Cardiac septum (tissue), 1 donor: ENCODE results near the gene CRYL1. TPM values are rescaled to one million over a fixed set of nuclear protein-coding genes. Genes with fewer than 3 reads are reported as not detected.

Experiments used
- DNase-seq: peaks from one replicate; pipeline ENCODE4 v3.0.0-alpha.2; 2020; ENCODE audit warnings: low spot score
- intact Hi-C: fragments of 100-400 bp; cut with DNase I; formaldehyde crosslinking; loops from one replicate; pipeline ENCODE4 v1.14.0; 2022
- long read RNA-seq: library from polyadenylated mRNA; unstranded; transcript quantifications from one replicate; pipeline ENCODE4 v2.0.0, GENCODE V29; 2021
- total RNA-seq: library from RNA; stranded (reverse); fragmentation: NEBNext Ultra II Directional; extraction: Animal tissue kit (Norgen Biotek cat#: 25700); gene quantifications from one replicate; pipeline ENCODE4 v1.2.1, GENCODE V29; 2021
- donor health status: DM: no; HTN: no; CAD: no.

CRYL1 gene
- 20.6 TPM for total RNA-seq
- long read RNA-seq, transcript CRYL1-201 (8 exons, 1,485 nt): major isoform, 30 of 38 reads
- long read RNA-seq, partial matches to known transcripts: 4 of 38 reads
- long read RNA-seq, other reads (novel, unspliced or antisense): 1 of 38 reads

- intact Hi-C loops: loop anchor here (2.0 to 10.0 kb wide), 3 partner anchors 41 to 289 kb away; partner anchors contain the start of genes IFT88 and IL17D
- DNase-seq: peak; percentile 91
Measured at GRCh38 chr13:20525601-20526544, at the start of gene CRYL1. Gene CRYL1, minus strand, starts transcription at chr13:20525857. Its CDS starts 63 bp downstream, at chr13:20525794.

- DNase-seq: no peak
- intact Hi-C loops: no loop called here
Measured at GRCh38 chr13:20573636-20574035, 48.0 kb upstream of the CRYL1 start.

GRCh38 chr13:20573186-20573585, 47.5 kb upstream of the CRYL1 start:
- intact Hi-C loops: no loop called here
- no peak for DNase-seq

GRCh38 chr13:20571676-20572075, 46.0 kb upstream of the CRYL1 start:
- intact Hi-C loops: no loop called here

GRCh38 chr13:20570517-20570916, 44.9 kb upstream of the CRYL1 start:
- intact Hi-C loops: no loop called here
- no peak for DNase-seq

More at GRCh38 chr13:20571676-20572075, 46.0 kb upstream of the CRYL1 start:
- no peak for DNase-seq

GRCh38 chr13:20567881-20568528, 42.3 kb upstream of the CRYL1 start:
- intact Hi-C loops: loop anchor here (2.0 kb wide), 1 partner anchor 43 kb away; the partner anchor contains the start of gene CRYL1
- DNase-seq: no peak

GRCh38 chr13:20566898-20567874, 41.5 kb upstream of the CRYL1 start, which contains the start of gene IFT88:
Gene IFT88, plus strand, starts transcription at chr13:20567157. Its CDS starts 7,229 bp downstream, at chr13:20574386.
- intact Hi-C loops: loop anchor here (2.0 kb wide), 1 partner anchor 42 kb away; the partner anchor contains the start of gene CRYL1
- peak; percentile 95 for DNase-seq

- intact Hi-C loops: loop anchor here (2.0 kb wide), 1 partner anchor 42 kb away; the partner anchor contains the start of gene CRYL1
- DNase-seq: peak; percentile 76
Measured at GRCh38 chr13:20566468-20566897, 40.8 kb upstream of the CRYL1 start.

GRCh38 chr13:20565115-20565736, 39.6 kb upstream of the CRYL1 start:
- DNase-seq: no peak
- intact Hi-C loops: no loop called here

- intact Hi-C loops: no loop called here
- DNase-seq: no peak
Measured at GRCh38 chr13:20561741-20562140, 36.1 kb upstream of the CRYL1 start.

- intact Hi-C loops: no loop called here
- no peak for DNase-seq
Measured at GRCh38 chr13:20559659-20560356, 34.2 kb upstream of the CRYL1 start.

- intact Hi-C loops: no loop called here
- no peak for DNase-seq
Measured at GRCh38 chr13:20558982-20559381, 33.3 kb upstream of the CRYL1 start.

GRCh38 chr13:20553311-20553710, 27.7 kb upstream of the CRYL1 start:
- intact Hi-C loops: no loop called here
- DNase-seq: no peak

- no peak for DNase-seq
- intact Hi-C loops: no loop called here
Measured at GRCh38 chr13:20550799-20551198, 25.1 kb upstream of the CRYL1 start.

- DNase-seq: no peak
- intact Hi-C loops: no loop called here
Measured at GRCh38 chr13:20547479-20547908, 21.8 kb upstream of the CRYL1 start.

- no peak for DNase-seq
- intact Hi-C loops: no loop called here
Measured at GRCh38 chr13:20546556-20546955, 20.9 kb upstream of the CRYL1 start.

GRCh38 chr13:20544201-20544923, 18.7 kb upstream of the CRYL1 start:
- intact Hi-C loops: no loop called here
- no peak for DNase-seq
